GM10266 (cell line): ENCODE results near the gene HMGN4.
"Not testable (repeated sequence)": the region's sequence is repeated elsewhere in the genome, so short reads cannot be mapped to it uniquely, and the experiment has no call there.

Experiments used
- DNase-seq: peaks from one replicate; pipeline ENCODE4 v3.0.0; 2012; ENCODE audit errors: extremely low spot score
- CTCF ChIP-seq: IDR thresholded peaks from 2 replicates; pipeline ENCODE4 v1.5.1; 2012; ENCODE audit warnings: mild to moderate bottlenecking, low read depth; ENCODE audit not compliant: control insufficient read depth, insufficient read depth; ENCODE audit errors: missing control alignments

Gene HMGN4

GRCh38 chr6:26497610-26498009 lies 40.6 kb upstream of the HMGN4 start:
- TF ChIP-seq CTCF, result no peak
- DNase-seq, result no peak

GRCh38 chr6:26500102-26500501 lies 38.1 kb upstream of the HMGN4 start, which contains the start of gene BTN1A1:
TSS of gene BTN1A1 (plus strand) at chr6:26500303. CDS start at chr6:26501287, 984 bp downstream.
- no peak for TF ChIP-seq CTCF
- no peak for DNase-seq

- TF ChIP-seq CTCF, result no peak
- DNase-seq, result no peak
Observed at GRCh38 chr6:26501482-26501986, 36.6 kb upstream of the HMGN4 start.

- no peak for DNase-seq
- no peak for TF ChIP-seq CTCF
Observed at GRCh38 chr6:26502165-26502564, 36.0 kb upstream of the HMGN4 start.

- no peak for TF ChIP-seq CTCF
- no peak for DNase-seq
Observed at GRCh38 chr6:26502626-26503025, 35.5 kb upstream of the HMGN4 start.

GRCh38 chr6:26507658-26508057 lies 30.5 kb upstream of the HMGN4 start:
- no peak for TF ChIP-seq CTCF
- no peak for DNase-seq

GRCh38 chr6:26511033-26511432 lies 27.1 kb upstream of the HMGN4 start:
- not testable (repeated sequence) for DNase-seq

GRCh38 chr6:26514984-26515383 lies 23.2 kb upstream of the HMGN4 start:
- DNase-seq, result no peak
- TF ChIP-seq CTCF, result no peak
